NCI-H510A treated with DMSO at 0.1 percent for 48 hours (cell line): ENCODE measurements around the gene ATP8A2.
"Not testable (repeated sequence)": the region's sequence is repeated elsewhere in the genome, so short reads cannot be mapped to it uniquely, and the experiment has no call there.

Source experiments
- DNase-seq: peaks from one replicate; lab custom pipeline; 2025; lab: John Stamatoyannopoulos, UW

ATP8A2 gene

DNA sequence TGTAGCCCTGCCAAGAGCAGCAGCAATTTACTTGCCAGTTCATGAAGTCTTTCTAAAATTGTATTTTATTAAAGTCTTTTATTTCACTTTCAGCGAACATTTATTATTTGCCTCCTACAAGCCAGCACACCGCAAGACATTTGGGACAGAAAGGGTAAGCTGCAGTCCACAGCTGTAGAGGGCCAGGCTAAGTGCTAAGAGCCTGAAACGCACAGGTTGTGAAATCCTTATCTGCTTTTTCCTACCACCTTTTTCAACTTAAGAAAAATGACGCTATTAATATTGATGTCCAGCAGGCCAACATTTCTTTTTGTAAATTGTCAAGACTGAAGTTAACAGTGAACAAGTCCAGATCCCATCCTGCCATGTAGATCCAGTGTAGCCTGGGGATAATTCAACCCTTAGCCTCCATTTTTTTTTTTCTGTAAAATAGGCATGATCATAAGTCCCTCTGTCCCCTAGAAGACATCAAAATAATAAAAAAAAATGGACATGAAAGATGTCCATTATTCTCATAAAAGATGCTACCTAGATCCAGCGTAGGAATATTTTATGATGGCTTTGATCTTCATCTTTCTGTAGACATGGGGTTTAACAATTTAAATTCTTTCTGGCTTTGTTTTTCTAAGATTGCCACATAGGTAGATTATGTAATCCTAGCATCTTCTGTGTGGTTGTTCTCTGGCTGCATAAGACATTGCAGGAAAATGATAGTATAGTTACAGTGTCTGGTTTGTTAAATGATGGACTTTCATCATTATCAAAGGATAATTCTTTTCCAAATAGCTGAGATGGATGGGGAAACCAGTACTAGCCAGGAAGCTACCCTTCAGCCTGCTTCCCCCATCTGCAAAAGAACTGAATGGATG is 551.7 kb downstream of the ATP8A2 start:
- no peak for DNase-seq

DNA sequence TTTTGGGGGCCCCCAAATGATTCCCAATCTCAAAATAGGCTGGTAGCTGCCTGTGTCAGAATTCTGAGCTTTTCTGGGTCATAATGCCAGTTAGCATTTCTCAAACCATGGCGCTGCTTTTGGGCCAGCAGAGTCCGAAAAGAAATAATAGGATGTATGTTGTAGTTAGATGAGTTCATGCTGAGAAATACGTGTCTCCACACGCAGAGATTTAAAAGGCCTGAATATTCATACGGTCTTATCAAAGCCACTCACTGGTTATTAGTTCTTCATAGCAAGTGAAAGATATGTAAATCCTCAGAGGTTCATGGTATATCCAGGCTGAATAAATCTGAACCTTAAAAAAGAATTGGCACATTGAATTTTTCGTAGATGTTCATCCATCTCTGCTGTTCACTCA is 555.6 kb downstream of the ATP8A2 start:
- no peak for DNase-seq

DNA sequence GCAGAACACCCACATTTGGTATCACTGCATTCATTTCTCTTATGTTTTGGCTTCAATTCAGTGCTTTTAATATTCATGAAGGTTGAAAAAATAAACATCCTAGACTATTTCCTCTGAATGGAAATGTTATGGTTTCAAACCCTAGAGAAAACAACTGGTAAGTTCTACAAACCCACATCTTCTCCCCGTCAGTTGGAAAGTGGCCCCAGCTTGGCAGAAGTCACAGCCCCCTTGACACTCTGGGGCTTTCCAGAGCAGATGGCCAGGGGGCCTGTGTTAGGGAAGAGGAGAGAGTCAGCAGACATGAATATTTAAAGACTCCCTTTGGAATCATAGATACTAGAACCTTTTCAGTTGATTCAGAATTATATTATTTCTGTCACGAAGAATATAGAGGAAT is 556.2 kb downstream of the ATP8A2 start:
- DNase-seq, result no peak

DNA sequence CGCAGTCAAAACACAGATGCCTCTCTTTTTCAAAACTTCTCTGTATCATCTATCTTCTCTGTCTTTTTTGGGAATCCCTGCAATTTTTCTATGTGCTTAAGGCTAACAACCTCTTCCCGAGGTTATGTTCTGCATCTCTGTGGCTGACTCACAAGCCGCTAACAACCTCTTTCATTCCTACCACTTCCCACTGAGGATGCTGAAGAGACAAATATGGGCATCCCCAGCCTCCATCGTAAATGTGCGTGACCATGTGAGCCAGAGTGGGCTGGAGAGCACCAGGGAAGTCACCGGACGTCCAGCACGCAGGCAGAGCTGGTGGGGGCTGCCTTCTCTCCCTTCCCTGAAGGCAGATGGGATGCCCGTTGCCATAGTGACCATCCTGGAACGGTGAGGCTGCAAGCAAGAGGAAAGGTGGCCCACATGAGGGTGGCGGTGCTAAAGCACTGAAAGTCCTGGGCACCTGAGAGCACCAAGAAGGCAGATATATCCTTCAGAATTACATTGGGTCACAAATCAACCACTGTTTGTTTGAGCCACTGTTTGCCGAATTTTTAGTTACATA is 557.2 kb downstream of the ATP8A2 start:
- no peak for DNase-seq

DNA sequence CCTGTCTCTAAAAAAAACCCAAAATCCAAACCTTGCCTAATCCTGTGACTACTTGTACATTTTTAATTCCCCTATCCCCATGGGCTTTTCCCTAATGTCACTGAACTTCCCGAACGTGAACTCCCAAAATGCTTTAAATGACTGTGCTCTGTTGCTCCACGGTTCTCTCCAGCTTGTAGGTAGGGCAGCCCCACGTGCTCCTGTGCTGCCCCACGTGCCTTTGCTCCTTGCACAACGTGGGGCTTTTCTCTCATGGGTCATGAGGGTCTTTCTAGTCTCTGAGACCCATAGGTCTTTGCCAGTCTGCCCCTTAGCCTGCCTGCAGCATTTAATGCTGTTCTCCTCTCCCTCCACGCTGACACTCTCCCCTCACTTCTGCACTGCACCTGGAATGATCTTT is 558.0 kb downstream of the ATP8A2 start:
- no peak for DNase-seq

DNA sequence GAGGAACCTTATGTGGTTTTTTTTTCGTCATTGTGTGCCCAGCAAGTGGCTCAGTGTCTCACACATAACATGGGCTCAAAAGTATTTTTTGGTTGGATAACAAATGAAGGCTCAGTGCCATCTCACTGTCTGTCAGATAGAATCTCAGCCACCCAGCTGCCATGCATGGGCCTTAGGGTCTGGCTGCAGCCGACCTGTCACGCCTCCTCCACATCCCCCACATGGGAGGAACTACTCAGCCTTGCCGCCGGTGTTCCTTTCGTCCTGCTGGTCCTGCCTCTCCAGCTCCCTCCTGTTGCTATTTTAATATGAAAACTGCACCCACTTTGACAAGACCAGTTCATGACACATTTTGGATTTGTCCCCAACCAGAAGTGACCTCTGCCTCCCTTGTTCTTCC is 558.9 kb downstream of the ATP8A2 start:
- DNase-seq, result no peak

DNA sequence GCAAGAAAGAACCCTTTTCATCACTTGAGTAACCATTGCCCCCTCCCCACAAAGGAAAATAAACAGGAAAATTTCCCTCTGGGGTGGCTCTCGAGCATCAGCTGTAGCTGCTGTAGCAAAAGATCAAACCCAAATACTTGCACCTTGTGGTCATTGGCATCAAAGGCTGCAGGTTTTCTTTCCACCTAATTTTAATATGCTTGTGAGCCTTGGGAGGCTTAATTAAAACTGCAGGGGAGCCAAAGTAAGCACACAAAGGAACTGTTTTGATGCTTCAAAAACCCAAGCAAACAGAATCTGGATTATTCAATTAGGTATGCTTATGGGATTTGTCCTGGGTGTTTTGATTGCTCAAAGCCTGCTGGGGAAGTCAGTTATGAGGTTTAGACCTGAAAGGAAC is 560.6 kb downstream of the ATP8A2 start:
- DNase-seq, result no peak

DNA sequence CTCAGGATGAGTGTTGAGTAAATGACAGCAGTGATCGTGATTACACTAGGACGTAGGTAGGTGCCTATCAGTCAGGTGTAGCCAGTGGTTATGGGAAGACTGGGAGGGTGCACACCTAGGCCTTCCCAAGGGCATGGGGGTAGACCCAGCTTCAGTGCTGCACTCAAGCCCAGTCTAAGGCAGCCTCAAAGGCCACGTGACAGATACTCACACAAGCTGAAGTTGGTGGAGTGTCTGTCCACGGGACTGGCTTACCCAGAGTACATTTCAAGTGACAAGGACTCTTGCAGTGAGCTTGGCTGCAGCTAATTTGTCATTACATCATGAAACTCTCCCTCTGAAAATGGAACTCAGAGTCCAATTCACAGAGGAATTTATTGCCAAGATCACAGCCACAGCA is 561.7 kb downstream of the ATP8A2 start:
- no peak for DNase-seq

DNA sequence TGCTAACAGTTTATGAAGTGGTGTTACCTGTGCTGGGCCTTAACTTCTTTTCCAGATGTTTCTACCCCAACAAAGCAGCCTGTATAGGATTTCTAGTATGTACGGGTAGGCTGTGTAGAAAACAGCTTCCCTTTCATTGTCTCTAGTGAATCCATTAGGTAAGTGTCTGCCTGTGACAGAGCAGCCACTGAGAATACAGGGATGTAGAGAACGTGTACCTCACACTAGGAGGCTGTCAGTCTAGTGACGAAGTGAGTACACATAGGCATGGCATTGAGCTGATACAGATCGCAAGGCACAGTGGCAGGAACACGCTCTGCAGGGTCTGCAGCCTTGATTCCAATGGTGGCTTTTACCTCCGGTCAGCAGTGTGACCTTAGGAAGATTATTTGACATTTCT is 562.4 kb downstream of the ATP8A2 start:
- no peak for DNase-seq

DNA sequence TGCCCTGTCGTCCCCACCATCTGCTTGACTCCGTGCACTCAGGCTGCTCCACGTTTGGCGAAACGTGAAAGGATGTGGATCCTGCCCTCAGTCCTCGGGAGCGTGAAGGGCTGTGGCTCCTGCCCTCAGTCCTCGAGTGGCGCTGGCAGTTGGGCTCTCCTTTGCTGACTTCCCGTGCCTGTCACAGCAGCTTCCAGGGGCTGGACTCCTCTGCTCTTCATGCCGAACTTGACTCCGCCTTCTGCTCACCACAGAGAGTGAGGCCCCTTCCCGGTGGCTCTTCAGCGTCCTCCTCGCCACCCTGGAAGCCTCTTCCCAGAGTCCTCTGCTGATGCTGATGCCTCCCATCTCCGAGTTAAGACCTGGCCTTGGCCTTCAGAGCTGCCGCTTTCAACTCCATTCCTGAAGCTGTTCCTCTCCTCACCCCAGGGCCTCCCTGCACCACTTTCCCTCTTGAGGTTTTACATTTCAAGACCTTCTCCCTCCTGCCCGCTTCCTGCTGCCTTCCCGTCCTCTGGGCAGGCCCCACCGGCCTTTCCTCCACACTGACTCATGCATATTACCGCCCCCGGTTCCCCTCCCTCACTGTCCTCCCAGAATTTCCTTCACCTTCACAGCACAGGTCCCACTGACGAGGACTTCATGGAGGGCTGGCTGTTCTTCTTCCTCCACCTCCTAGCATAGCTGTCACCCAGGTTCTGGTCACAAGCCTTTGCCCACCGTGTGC is 568.4 kb downstream of the ATP8A2 start:
- no peak for DNase-seq

DNA sequence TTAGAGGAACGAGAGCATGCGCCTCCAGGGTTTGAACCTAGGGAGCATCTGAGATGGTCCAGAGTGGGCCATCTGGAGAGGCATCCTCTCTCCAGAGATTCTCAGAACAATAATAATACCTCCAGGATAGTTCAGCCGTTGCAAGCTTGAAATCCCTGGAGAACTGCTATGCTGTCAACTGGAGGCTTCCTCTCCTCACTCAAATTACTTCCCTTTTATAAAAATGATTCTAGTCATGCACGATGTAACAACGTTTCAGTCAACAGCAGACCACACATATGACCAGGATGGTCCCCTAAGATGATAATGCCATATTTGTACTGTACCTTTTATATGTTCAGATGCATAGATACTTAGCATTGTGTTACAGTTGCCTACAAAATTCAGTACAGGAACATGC is 571.3 kb downstream of the ATP8A2 start:
- DNase-seq, result no peak

DNA sequence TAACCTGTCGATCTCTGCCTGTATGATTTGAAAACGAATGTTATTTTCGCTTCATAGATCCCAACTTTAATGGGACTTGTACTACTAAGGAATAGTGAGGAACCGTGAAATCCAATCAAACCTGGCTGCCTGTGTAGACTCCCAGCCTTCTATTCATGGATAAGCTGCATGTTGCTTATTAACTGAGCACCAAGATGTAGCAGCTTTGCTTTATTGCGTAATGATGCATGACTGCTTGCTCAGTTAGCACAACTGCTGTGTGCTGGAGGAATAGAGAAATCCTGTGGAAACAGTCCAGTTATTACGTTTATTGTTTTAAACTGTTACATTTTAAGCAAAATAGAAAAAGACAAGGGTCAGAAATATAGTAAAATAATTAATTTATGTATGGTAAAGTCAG is 571.9 kb downstream of the ATP8A2 start:
- DNase-seq, result no peak

DNA sequence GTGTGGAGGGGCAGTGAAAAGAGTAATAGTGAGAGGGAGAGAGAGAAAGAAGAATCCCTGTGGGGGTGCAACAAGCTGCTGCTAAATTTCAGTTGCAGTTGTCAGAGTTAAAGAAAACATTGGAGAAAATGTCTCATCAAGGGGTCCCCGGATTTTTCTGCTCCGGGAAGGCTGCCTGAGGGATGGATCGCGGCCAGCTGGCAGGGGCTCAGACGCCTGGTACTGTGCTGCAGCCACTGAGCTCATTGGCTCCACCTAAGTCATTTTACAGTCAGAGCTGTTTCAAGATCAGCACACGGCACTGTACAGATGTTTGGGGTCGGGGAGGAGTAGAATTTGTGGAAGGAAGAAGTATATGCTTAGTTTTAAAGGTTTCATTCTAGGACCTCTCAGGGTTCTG is 573.8 kb downstream of the ATP8A2 start:
- no peak for DNase-seq

DNA sequence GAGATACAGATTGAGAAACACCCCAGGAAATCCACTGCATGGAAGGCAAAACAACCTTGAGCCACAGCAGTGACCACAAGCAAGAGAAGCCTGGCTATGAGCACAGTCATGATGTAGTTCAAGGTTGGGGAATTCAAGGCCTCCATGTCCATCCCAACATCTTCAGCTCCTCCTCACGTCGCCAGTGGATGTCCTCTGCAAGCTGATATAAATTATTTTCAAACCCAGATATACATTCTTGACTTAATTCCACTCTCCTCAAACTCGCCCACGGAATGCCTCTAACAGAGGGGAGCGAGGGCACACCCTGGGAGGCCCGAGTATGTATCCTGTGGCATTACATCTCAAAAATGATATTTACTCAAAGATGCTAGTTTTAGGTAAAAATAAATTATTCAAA is 574.5 kb downstream of the ATP8A2 start:
- no peak for DNase-seq

DNA sequence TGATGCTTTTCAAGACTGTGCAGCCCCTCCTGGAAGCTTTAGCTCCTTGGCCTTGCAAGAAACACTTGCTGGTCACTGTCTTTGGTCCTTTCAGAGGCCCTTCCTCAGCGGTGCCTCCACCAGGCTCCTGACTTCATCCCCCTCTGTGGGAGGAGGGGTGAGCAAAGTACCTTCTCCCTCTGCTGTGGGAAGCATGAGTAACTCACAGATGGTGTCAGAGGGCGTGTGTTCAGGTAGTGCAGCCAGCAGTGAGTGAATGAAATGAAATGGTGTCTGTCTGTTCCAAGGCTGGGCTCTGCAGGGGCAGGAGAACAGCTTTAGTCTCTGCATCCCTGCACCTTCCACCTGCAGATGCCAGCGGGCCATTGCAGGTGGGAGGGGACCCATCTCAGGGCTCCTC is 577.1 kb downstream of the ATP8A2 start:
- DNase-seq, result no peak

DNA sequence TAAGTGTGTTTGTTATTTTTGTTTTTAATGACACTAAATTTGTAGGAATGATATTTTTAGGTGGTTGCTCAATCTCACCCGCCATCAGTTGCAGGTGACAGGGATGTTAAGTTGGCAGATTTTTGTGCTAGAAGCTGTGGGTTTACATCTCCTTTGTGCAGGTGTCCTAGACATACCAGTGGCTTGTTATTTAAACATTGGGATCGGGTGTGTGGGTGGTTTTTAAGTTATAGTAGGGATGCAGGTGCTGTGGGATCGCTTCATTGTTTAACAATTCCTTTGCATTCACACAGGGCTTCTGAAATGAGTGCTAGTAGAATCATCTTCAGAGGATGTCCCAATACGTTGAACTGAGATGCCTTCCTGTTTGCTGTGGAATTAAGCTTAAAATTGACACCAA is 580.1 kb downstream of the ATP8A2 start:
- no peak for DNase-seq

DNA sequence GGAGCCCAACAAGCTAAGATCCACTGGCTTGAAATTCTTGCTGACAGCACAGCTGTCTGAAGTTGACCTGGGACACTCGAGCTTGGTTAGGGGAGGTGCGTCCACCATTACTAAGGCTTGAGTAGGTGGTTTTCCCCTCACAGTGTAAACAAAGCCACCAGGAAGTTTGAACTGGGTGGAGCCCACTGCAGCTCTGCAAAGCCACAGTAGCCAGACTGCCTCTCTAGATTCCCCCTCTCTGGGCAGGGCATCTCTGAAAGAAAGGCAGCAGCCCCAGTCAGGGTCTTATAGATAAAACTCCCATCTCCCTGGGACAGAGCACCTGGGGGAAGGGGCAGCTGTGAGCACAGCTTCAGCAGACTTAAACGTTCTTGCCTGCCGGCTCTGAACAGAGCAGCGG is 582.3 kb downstream of the ATP8A2 start:
- DNase-seq, result not testable (repeated sequence)

DNA sequence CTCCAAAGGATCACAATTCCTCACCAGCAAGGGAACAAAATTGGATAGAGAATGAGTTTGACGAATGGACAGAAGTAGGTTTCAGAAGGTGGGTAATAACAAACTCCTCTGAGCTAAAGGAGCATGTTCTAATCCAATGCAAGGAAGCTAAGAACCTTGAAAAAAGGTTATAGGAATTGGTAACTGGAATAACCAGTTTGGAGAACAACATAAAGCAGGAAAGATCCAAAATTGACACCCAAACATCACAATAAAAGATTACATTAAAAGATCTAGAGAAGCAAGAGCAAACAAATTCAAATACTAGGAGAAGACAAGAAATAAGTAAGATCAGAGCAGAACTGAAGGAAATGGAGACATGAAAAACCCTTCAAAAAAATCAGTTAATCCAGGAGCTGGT is 583.2 kb downstream of the ATP8A2 start:
- not testable (repeated sequence) for DNase-seq

DNA sequence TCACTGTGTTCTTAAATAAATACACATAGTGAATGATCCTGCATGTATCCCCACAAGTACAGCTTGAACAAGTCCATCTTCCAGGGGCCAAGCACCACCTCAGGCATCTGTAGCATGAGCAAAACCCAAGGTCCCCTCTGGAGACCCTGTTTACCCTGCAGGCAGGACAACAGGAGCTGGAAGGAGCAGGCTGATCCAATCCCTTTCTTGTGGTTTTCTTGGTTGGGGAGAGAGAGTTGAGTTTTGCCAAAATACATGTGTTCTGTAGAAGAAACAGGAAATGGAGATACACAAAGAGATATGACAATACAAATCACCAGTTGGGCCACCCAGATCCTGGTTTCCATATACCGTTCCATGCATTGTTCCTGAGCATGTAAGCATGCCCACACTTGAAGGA is 587.2 kb downstream of the ATP8A2 start:
- no peak for DNase-seq

DNA sequence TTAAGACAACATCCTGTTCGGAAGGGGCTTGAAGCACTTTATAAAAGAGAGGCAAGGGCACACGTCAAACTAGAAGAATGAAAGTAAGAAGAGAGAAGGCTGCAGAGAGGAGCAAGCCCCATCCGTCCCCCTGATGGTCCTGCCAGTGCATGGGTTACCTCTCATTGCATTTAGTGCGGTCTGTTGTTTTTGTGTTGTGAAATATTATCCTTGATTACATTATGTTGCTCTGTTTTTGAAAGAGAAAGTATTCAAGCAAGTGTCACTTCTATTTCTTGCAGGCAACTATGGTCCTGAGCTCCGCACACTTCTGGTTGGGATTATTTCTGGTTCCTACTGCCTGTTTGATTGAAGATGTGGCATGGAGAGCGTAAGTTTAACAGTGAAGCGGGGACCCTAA is 589.5 kb downstream of the ATP8A2 start:
- no peak for DNase-seq

DNA sequence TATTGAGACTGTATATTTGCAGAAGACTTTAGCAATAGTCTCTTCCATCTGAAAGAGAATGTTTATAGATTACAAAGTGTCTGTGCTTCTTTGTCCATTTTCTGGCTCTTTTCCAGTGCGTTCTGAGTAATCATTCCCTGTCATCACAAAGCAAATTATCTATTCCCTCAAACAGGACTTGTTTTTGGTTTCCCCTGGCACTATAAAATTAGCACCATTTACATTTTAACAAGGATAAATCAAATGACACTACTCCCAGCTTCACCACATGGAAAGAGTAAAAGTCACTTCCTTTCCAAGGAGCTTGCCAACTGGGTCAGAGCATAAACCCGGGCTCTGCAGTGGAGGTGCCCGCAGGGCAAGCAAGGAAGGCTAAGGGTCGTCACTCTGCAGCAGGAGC is 591.9 kb downstream of the ATP8A2 start:
- DNase-seq, result no peak

DNA sequence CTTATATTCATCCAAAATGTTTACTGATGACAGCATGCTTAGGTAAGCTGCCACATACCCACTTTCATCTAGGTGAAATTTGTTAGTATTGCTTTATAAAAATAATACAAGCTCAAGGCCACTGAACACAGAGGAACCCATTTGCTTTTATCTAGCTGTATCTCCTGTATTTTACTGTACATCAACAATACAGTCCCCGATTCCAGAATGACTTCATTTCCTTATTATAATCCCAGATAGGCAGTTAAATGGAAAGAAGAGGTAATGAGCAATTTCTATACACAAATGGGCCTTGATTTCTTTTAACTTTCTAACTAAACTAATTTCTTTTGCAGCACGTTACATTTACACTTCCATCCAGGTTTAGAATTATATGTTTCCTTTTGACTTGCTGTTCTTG is 593.8 kb downstream of the ATP8A2 start:
- DNase-seq, result no peak

DNA sequence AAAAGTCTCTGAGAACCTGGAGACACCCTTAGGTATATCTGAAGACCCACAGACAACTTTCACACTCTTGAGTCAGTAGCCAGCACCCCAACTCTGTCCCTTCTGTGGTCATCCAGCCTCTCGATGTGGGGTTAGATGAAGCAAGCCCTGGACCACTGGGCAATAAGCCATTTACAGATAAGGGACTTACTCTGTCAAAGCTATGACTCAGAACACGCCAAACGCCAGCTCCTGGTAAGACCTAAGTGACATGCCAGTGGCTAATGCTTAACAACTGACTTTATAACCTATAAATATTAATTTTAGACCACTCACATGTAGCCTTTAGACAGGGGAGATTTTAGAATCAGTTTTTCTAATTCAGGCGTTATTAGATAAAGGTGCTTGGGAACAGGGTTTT is 594.3 kb downstream of the ATP8A2 start:
- DNase-seq, result no peak
